ENCODE data around the gene TMEM121.
"Not testable (repeated sequence)": the region's sequence is repeated elsewhere in the genome, so short reads cannot be mapped to it uniquely, and the experiment has no call there.

TMEM121 gene

DNA sequence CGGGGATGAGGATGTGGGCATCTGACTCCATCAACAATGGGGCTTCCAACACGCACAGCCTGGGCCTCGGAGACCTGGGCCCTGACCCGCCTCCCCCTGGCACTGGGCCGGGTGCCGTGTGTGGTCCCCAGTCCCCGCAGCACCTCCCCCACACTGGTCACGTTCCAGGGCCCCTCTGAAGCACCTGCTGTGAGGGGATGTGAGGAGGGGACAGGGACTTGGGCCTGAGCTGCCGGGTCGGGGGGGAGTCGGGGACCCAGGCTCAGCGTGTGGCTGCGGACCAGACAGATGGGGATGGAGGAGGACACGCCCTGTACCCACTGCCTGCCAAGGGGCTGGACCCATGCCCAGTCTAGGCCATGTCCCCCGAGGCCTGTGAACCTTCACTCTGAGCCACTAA lies 45.7 kb downstream of the TMEM121 start:
- not testable (repeated sequence) for H3K4me3 ChIP-seq (ENCODE audit: low read length); H3K9ac ChIP-seq (ENCODE audit: low read length); H3K9me3 ChIP-seq (ENCODE audit: control insufficient read depth, low read length); DNase-seq (ENCODE audit: low read depth); H3K36me3 ChIP-seq (ENCODE audit: control insufficient read depth, insufficient read depth, low read length, severe bottlenecking); H3K27me3 ChIP-seq (replicated peaks; ENCODE audit: control insufficient read depth, insufficient read depth, low read length); H3K4me1 ChIP-seq (ENCODE audit: control insufficient read depth, insufficient read depth, low read length)

DNA sequence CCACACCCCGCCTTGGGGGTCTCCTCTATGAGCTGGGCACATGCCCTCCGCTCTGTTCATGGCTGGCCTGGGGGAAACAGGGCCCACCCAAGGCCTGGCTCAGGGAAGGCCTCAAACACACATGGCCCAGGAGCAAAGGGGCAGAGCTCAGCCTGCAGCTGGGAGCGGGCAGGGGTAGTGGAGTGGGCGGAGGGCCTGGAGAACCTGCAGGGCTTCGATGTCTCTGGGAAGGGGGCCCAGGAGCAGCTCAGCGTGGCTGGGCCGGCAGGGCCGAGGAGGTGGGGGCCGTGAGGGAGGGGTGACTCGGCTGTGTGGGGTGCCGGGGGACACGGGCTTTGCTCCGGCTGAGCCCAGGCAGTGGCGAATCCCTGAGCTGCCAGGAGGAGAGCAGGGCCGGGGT lies 47.5 kb downstream of the TMEM121 start:
- H3K4me3 ChIP-seq (ENCODE audit: low read length); DNase-seq (ENCODE audit: low read depth); H3K4me1 ChIP-seq (ENCODE audit: control insufficient read depth, insufficient read depth, low read length); H3K36me3 ChIP-seq (ENCODE audit: control insufficient read depth, insufficient read depth, low read length, severe bottlenecking); H3K9ac ChIP-seq (ENCODE audit: low read length); H3K9me3 ChIP-seq (ENCODE audit: control insufficient read depth, low read length): not testable (repeated sequence)
- H3K27me3 ChIP-seq (replicated peaks; ENCODE audit: control insufficient read depth, insufficient read depth, low read length): peaks cover 13% of the 10 kb centered on the region

DNA sequence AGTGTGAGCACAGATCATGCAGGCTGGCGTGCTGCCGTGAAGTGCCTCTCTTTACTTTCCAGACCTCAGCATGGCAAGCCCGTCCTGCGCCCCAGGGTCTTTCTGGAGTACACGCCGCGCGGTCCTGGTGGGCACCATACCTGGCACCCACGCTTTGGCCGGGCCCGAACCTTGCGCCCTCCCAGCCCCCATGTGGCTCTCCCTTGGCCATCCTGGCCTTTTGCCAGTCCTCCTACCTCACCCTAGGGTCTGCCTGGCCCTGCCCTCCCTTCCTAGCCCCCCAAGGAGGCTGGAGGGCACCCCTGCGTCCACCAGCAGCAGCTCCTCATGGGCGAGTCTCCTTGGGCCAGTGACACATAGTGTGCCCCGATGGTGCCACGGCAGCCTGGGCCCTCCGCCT lies 48.0 kb downstream of the TMEM121 start:
- H3K4me3 ChIP-seq (ENCODE audit: low read length); H3K9ac ChIP-seq (ENCODE audit: low read length); H3K4me1 ChIP-seq (ENCODE audit: control insufficient read depth, insufficient read depth, low read length); H3K9me3 ChIP-seq (ENCODE audit: control insufficient read depth, low read length); H3K36me3 ChIP-seq (ENCODE audit: control insufficient read depth, insufficient read depth, low read length, severe bottlenecking); DNase-seq (ENCODE audit: low read depth): not testable (repeated sequence)
- peaks cover 13% of the 10 kb centered on the region for H3K27me3 ChIP-seq (replicated peaks; ENCODE audit: control insufficient read depth, insufficient read depth, low read length)

- H3K4me3 ChIP-seq (ENCODE audit: low read length); DNase-seq (ENCODE audit: low read depth); H3K4me1 ChIP-seq (ENCODE audit: control insufficient read depth, insufficient read depth, low read length); H3K36me3 ChIP-seq (ENCODE audit: control insufficient read depth, insufficient read depth, low read length, severe bottlenecking); H3K9ac ChIP-seq (ENCODE audit: low read length); H3K9me3 ChIP-seq (ENCODE audit: control insufficient read depth, low read length): not testable (repeated sequence)
- peaks cover 13% of the 10 kb centered on the region for H3K27me3 ChIP-seq (replicated peaks; ENCODE audit: control insufficient read depth, insufficient read depth, low read length)
Measured at GRCh38 chr14:105575016-105575700, 48.8 kb downstream of the TMEM121 start.

DNA sequence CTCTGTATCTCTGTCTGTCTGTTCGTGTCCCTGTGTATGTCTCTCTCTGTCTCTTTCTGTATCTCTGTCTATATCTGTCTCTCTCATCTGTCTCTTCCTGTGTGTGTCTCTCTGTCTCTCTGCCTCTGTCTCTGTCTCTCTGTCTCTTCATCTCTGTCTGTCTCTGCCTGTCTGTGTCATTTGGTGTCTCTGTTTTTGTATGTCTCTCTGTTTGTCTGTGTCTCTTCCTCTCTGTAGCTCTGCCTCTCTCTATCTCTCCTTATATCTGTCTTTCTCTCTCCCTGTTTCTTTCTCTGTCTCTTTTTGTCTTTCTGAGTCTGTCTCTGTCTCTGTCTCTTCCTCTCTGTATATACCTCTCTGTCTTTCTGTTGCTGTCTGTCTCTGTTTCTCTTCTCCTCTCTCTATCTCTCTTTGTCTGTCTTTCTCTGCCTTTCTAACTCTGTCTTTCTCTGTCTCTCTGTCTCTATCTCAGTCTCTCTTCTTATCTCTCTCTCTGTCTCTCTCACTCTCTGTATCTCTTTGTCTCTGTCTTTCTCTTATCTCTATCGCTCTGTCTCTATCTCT lies 50.2 kb downstream of the TMEM121 start:
- Histone ChIP-seq H3K36me3 (ENCODE audit: control insufficient read depth, insufficient read depth, low read length, severe bottlenecking) (no peaks in the 10 kb centered on the region), H3K27me3 (replicated peaks; ENCODE audit: control insufficient read depth, insufficient read depth, low read length) (peaks cover 13% of the 10 kb centered on the region), H3K9me3 (ENCODE audit: control insufficient read depth, low read length) (no peaks in the 10 kb centered on the region), H3K4me1 (ENCODE audit: control insufficient read depth, insufficient read depth, low read length) (no peaks in the 10 kb centered on the region), H3K9ac (ENCODE audit: low read length) (no peak overlapping the region), H3K4me3 (ENCODE audit: low read length) (no peak overlapping the region)
- no peak for DNase-seq (ENCODE audit: low read depth)

GRCh38 chr14:105577314-105577861 lies 51.0 kb downstream of the TMEM121 start:
- DNase-seq (ENCODE audit: low read depth): no peak
- H3K9me3 ChIP-seq (ENCODE audit: control insufficient read depth, low read length): no peaks in the 10 kb centered on the region
- H3K27me3 ChIP-seq (replicated peaks; ENCODE audit: control insufficient read depth, insufficient read depth, low read length): peaks cover 13% of the 10 kb centered on the region

DNA sequence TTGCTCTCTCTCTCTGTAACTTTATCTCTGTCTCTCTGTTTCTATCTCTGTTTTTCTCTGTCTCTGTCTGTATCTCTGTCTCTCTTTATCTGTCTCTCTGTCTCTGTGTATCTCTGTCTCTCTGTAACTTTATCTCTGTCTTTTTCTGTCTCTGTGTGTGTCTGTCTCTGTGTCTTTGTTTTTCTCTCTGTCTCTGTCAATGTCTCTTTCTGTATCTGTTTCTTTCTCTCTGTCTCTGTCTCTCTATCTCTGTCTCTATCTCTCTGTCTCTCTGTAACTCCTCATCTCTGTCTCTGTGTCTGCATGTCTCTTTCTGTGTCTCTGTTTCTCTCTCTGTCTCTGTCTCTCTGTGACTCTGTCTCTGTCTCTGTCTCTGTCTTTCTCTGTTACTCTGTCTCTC lies 51.7 kb downstream of the TMEM121 start:
- DNase-seq (ENCODE audit: low read depth): no peak
- no peaks in the 10 kb centered on the region for H3K4me1 ChIP-seq (ENCODE audit: control insufficient read depth, insufficient read depth, low read length)
- H3K4me3 ChIP-seq (ENCODE audit: low read length): no peak overlapping the region
- no peak overlapping the region for H3K9ac ChIP-seq (ENCODE audit: low read length)
- no peaks in the 10 kb centered on the region for H3K36me3 ChIP-seq (ENCODE audit: control insufficient read depth, insufficient read depth, low read length, severe bottlenecking)
- peaks cover 13% of the 10 kb centered on the region for H3K27me3 ChIP-seq (replicated peaks; ENCODE audit: control insufficient read depth, insufficient read depth, low read length)
- no peaks in the 10 kb centered on the region for H3K9me3 ChIP-seq (ENCODE audit: control insufficient read depth, low read length)

More at GRCh38 chr14:105577314-105577861, 51.0 kb downstream of the TMEM121 start:
- H3K9ac ChIP-seq (ENCODE audit: low read length): no peak overlapping the region
- no peak overlapping the region for H3K4me3 ChIP-seq (ENCODE audit: low read length)
- H3K4me1 ChIP-seq (ENCODE audit: control insufficient read depth, insufficient read depth, low read length): no peaks in the 10 kb centered on the region
- no peaks in the 10 kb centered on the region for H3K36me3 ChIP-seq (ENCODE audit: control insufficient read depth, insufficient read depth, low read length, severe bottlenecking)

GRCh38 chr14:105579221-105579620 lies 52.8 kb downstream of the TMEM121 start:
- not testable (repeated sequence) for H3K9me3 ChIP-seq (ENCODE audit: control insufficient read depth, low read length); H3K36me3 ChIP-seq (ENCODE audit: control insufficient read depth, insufficient read depth, low read length, severe bottlenecking); H3K9ac ChIP-seq (ENCODE audit: low read length); H3K4me1 ChIP-seq (ENCODE audit: control insufficient read depth, insufficient read depth, low read length); H3K4me3 ChIP-seq (ENCODE audit: low read length); DNase-seq (ENCODE audit: low read depth)
- peaks cover 13% of the 10 kb centered on the region for H3K27me3 ChIP-seq (replicated peaks; ENCODE audit: control insufficient read depth, insufficient read depth, low read length)

All from adipocyte (in vitro differentiated cells).